C4-2B (cell line): ENCODE data around the gene SLC2A6.

Source experiments
- CTCF ChIP-seq: fragments of 450-650 bp; conservative IDR thresholded peaks from 2 replicates; pipeline ENCODE4 v1.5.1; 2017; ENCODE audit warnings: mild to moderate bottlenecking
- ZFX ChIP-seq: fragments of 450-650 bp; IDR thresholded peaks from 2 replicates; pipeline ENCODE4 v1.6.1; 2017

GRCh38 chr9:133514460-133515239 lies 35.8 kb upstream of the SLC2A6 start:
- no peak for TF ChIP-seq CTCF
- no peak for TF ChIP-seq ZFX
